Tibial nerve (tissue), 4 donors: ENCODE results near the gene PSMC3. TPM values are rescaled to one million over a fixed set of nuclear protein-coding genes. Genes with fewer than 3 reads are reported as not detected.

Experiments
- DNase-seq, 2 donors: peaks; one replicate each; pipeline ENCODE4 v3.0.0-alpha.2; 2019; ENCODE audit warnings: low spot score in 2 of 2
- H3K27ac ChIP-seq, 4 donors: fragments of 200-600 bp; sonication (generic) in 3 of 4; one replicate each; pipeline ENCODE4 v1.5.1; 2017 to 2019; ENCODE audit warnings: mild to moderate bottlenecking in 1 of 4
- H3K27me3 ChIP-seq, 2 donors: fragments of 200-600 bp; sonication (generic) in 1 of 2; one replicate each; pipeline versions ENCODE4 v1.5.1 to v1.6.0; 2017 to 2019
- H3K36me3 ChIP-seq, 3 donors: fragments of 200-600 bp; sonication (generic); one replicate each; pipeline ENCODE4 v1.5.1; 2018 to 2019
- H3K4me1 ChIP-seq, 4 donors: fragments of 200-600 bp; sonication (generic) in 3 of 4; one replicate each; pipeline ENCODE4 v1.5.1; 2017 to 2019
- H3K4me3 ChIP-seq, 4 donors: fragments of 200-600 bp; sonication (generic) in 3 of 4; one replicate each; pipeline ENCODE4 v1.5.1; 2017 to 2019; ENCODE audit warnings: mild to moderate bottlenecking in 1 of 4, moderate library complexity in 1 of 4
- H3K9me3 ChIP-seq, 4 donors: fragments of 200-600 bp; sonication (generic) in 3 of 4; one replicate each; pipeline ENCODE4 v1.5.1; 2017 to 2019
- EP300 ChIP-seq, 2 donors: sonication (generic); formaldehyde crosslinking; IDR thresholded peaks; one replicate each; pipeline ENCODE4 v1.6.1; 2017; ENCODE audit warnings: antibody characterized with exemption in 2 of 2, mild to moderate bottlenecking in 1 of 2
- POLR2A ChIP-seq, 2 donors: fragments of 450-650 bp; IDR thresholded peaks; one replicate each; pipeline ENCODE4 v1.6.1; 2017; ENCODE audit warnings: antibody characterized with exemption in 2 of 2, mild to moderate bottlenecking in 2 of 2, moderate library complexity in 2 of 2
- WGBS, 2 donors: methylation state at CpG; one replicate each; pipeline ENCODE4 v1.1.5; 2018; 5-methylcytosine and 5-hydroxymethylcytosine counted together
- total RNA-seq, 4 donors: library from RNA; depleted of rRNA; stranded (reverse); fragments of >200 nt; gene quantifications; one replicate each; pipeline ENCODE4 v1.1.0, GENCODE V29; 2016
- TF ChIP-seq, protein P1 (sequence below), 5 experiments: fragments of 200-600 bp in 3 of 5; fragments of 450-650 bp in 2 of 5; sonication (generic) in 3 of 5; IDR thresholded peaks; one replicate each; pipeline ENCODE4 v1.5.1; 2016 to 2019; ENCODE audit warnings: antibody characterized with exemption in 5 of 5, mild to moderate bottlenecking in 3 of 5, moderate library complexity in 2 of 5

The PSMC3 gene
- total RNA-seq, 4 donors from 2014 or later = 103 to 147 (median 128) TPM

DNA sequence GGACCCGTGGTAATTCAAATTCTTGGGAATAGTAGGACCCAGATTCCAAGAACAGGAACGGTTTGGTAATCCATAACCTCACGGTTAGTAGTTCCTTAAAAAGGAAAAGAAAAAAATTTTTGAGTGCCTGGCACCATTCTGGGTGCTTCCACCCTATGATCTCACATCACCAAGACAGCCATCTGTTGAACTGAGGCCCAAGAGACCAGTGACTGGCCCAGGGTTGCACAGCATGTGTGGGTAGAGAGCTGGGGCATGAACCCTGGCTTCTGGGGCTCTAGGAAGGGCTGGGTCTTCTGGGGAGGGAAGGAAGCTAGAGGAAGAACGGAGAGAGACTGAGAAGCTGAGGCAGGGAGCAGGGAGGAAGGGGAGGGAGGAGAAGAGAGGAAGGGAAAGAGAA lies 43.2 kb downstream of the PSMC3 start:
- no peaks in the 10 kb centered on the region for H3K36me3 ChIP-seq
- H3K9me3 ChIP-seq = no peaks in the 10 kb centered on the region
- 36 to 48% methylated on average over 4 of the region's 4 CpGs for WGBS, 2 donors
- TF ChIP-seq EP300 (IDR thresholded peaks at IDR 0.05) (no peak), POLR2A (IDR thresholded peaks at IDR 0.05) (no peak)
- TF ChIP-seq, protein P1, sequence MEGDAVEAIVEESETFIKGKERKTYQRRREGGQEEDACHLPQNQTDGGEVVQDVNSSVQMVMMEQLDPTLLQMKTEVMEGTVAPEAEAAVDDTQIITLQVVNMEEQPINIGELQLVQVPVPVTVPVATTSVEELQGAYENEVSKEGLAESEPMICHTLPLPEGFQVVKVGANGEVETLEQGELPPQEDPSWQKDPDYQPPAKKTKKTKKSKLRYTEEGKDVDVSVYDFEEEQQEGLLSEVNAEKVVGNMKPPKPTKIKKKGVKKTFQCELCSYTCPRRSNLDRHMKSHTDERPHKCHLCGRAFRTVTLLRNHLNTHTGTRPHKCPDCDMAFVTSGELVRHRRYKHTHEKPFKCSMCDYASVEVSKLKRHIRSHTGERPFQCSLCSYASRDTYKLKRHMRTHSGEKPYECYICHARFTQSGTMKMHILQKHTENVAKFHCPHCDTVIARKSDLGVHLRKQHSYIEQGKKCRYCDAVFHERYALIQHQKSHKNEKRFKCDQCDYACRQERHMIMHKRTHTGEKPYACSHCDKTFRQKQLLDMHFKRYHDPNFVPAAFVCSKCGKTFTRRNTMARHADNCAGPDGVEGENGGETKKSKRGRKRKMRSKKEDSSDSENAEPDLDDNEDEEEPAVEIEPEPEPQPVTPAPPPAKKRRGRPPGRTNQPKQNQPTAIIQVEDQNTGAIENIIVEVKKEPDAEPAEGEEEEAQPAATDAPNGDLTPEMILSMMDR (IDR thresholded peaks at IDR 0.05) = no peak
- no peak overlapping the region for H3K27ac ChIP-seq
- H3K4me3 ChIP-seq = no peak overlapping the region
- no peaks in the 10 kb centered on the region for H3K27me3 ChIP-seq
- DNase-seq = no peak
- H3K4me1 ChIP-seq = no peaks in the 10 kb centered on the region

DNA sequence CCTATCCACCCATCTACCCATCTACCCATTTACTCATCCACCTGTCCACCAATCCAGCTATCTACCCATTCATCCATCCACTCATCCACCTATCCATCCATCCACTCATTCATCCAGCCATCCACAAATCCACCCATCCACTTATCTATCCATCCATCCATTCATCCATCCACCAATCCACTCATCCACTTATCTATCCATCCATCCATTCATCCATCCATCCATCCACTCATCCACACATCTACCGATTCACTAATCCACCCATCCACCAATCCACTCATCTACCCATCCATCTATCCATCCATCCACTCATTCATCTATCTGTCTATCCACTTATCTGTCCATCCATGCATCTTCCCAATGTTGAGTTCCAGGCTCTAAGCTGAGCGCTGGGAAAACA lies 46.2 kb downstream of the PSMC3 start:
- Histone ChIP-seq H3K9me3 (no peaks in the 10 kb centered on the region), H3K4me3 (no peak overlapping the region), H3K27ac (no peak overlapping the region), H3K27me3 (no peaks in the 10 kb centered on the region), H3K4me1 (no peaks in the 10 kb centered on the region), H3K36me3 (no peaks in the 10 kb centered on the region)
- 92 to 96% methylated on average over 2 of the region's 2 CpGs for WGBS, 2 donors
- TF ChIP-seq, protein P1 (IDR thresholded peaks at IDR 0.05) = no peak
- no peak for TF ChIP-seq EP300 (IDR thresholded peaks at IDR 0.05)
- no peak for TF ChIP-seq POLR2A (IDR thresholded peaks at IDR 0.05)
- no peak for DNase-seq

DNA sequence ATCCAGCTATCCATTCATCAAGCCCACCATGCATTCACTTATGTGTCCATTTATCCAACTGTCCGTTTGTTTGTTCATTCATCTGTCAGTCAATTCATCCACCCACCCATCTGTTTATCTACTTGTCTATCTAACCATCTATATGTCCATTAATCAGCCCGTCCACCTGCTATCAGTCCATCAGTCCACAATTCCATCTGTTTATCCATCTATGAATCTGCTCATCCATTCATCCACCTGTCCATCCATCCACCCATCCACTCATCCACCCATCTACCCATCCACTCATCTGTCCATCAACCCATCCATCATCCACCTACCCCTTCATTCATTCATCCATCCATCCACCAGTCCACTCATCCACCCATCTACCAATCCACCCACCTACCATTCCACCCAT lies 46.9 kb downstream of the PSMC3 start:
- Histone ChIP-seq H3K36me3 (no peaks in the 10 kb centered on the region), H3K9me3 (no peaks in the 10 kb centered on the region), H3K27me3 (no peaks in the 10 kb centered on the region), H3K4me3 (no peak overlapping the region), H3K4me1 (no peaks in the 10 kb centered on the region), H3K27ac (no peak overlapping the region)
- TF ChIP-seq POLR2A (IDR thresholded peaks at IDR 0.05) = no peak
- no peak for DNase-seq
- WGBS, 2 donors = 88% methylated on average over 2 of the region's 2 CpGs

DNA sequence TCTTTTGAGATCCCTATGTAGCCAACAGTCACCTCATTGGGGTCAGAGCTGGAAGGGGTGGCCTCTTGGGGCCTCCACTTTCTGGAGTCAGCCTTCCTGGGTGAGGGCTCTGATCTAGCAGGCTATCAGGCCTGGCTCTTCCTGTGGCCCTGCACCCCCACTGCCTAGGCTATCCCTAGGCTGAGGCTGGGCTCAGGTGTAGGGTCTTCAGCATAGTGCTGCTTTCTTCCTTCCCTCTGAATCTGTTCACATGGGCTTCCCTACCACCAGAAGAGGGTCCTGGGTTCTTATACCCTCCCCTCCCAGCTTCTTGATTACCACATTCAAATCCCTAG lies 47.4 kb downstream of the PSMC3 start:
- Histone ChIP-seq H3K4me1 (no peaks in the 10 kb centered on the region), H3K9me3 (no peaks in the 10 kb centered on the region), H3K27me3 (no peaks in the 10 kb centered on the region), H3K4me3 (no peak overlapping the region), H3K36me3 (no peaks in the 10 kb centered on the region), H3K27ac (peak overlapping the region in 3 of 4 donors; percentile 43 to 85 (median 81))
- TF ChIP-seq POLR2A (IDR thresholded peaks at IDR 0.05) (no peak), EP300 (IDR thresholded peaks at IDR 0.05) (no peak)
- TF ChIP-seq, protein P1 (IDR thresholded peaks at IDR 0.05) = no peak
- DNase-seq = no peak

DNA sequence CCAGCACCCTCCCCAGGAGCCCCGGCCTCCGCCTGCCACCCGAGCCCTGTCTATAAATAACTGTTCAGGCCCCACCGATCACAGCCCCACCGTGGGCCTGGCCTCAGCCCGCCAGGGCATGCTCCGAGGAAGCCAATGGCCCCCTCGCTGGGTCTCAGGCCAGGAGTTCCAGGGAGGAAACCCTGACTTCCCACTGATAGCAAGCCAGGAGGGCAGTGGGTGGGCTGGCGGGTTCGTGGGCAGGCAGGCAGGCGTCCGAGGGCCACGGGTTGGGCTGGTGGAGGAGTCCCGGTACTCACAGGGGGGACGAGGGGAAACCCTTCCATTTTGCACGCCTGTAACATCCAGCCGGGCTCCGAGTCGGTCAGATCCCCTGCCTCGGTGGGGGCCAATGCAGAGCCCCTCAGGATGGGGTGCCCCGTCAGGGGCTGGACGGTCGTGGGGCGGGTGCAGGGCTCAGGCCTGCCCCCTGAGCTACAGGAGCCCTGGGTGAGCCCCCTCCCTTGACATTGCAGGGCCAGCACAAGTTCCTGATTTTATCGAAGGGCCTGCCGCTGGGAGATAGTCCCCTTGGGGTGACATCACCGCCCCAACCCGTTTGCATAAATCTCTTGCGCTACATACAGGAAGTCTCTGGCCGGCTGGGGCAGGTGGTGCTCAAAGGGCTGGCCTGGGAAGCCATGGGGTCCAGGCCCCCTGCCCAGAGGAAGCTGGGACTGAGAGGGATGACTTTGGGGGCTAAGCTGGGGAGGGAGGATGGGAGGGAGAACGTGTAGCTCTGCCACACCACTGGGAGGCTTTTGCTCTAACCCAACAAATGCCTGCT lies 48.0 kb downstream of the PSMC3 start, which contains the start of gene SPI1:
Gene SPI1, minus strand, starts transcription at position 538 of the 826 bp plus-strand sequence. Its CDS starts 194 bp downstream, at position 344.
- Histone ChIP-seq H3K4me3 (peak within 1 kb of the TSS; percentile 17 to 49 (median 28)), H3K36me3 (no peaks in the 10 kb centered on the region), H3K27me3 (no peaks in the 10 kb centered on the region), H3K27ac (peak within 1 kb of the TSS in 3 of 4 donors; percentile 73 to 85 (median 81)), H3K4me1 (no peaks in the 10 kb centered on the region), H3K9me3 (no peaks in the 10 kb centered on the region)
- 65 to 71% methylated on average over 21 to 29 of the region's 31 CpGs for WGBS, 2 donors
- TF ChIP-seq POLR2A (IDR thresholded peaks at IDR 0.05) = peak in 1 of 2 donors; percentile 36
- TF ChIP-seq EP300 (IDR thresholded peaks at IDR 0.05) = peak in 1 of 2 donors; percentile 26
- TF ChIP-seq, protein P1 (IDR thresholded peaks at IDR 0.05) = no peak
- peak in 1 of 2 donors; percentile 39 for DNase-seq
